Astrocyte (in vitro differentiated cells and primary cell): ENCODE results near the gene GYG1. TPM values are rescaled to one million over a fixed set of nuclear protein-coding genes. Genes with fewer than 3 reads are reported as not detected.

Source experiments
- DNase-seq: peaks from one replicate; pipeline ENCODE4 v3.0.0-alpha.2; 2010; ENCODE audit warnings: low read depth
- FAIRE-seq: peaks from 2 replicates; lab custom pipeline; 2011; peaks lifted over from hg19 to GRCh38; lab: Jason Lieb, UNC
- H2AFZ ChIP-seq: 2 replicates; pipeline ENCODE4 v1.6.0; 2012; ENCODE audit warnings: low read depth, low read length, inconsistent platforms
- H3K27ac ChIP-seq: 2 replicates; pipeline ENCODE4 v1.5.1; 2011; ENCODE audit warnings: low read depth, low read length, inconsistent platforms
- H3K27me3 ChIP-seq: 2 replicates; pipeline ENCODE4 v1.6.0; 2011; ENCODE audit warnings: low read length, inconsistent platforms; ENCODE audit not compliant: insufficient read depth
- H3K36me3 ChIP-seq: 2 replicates; pipeline ENCODE4 v1.5.1; 2011; ENCODE audit warnings: low read length, inconsistent platforms; ENCODE audit not compliant: insufficient read depth
- H3K4me1 ChIP-seq: 2 replicates; pipeline ENCODE4 v1.5.1; 2011; ENCODE audit warnings: low read length, inconsistent platforms; ENCODE audit not compliant: insufficient read depth
- H3K4me2 ChIP-seq: 2 replicates; pipeline ENCODE4 v1.6.0; 2012; ENCODE audit warnings: low read length, inconsistent platforms
- H3K4me3 ChIP-seq: 2 replicates; pipeline ENCODE4 v1.5.1; 2011; ENCODE audit warnings: low read depth, mild to moderate bottlenecking, low read length, inconsistent platforms; ENCODE audit not compliant: insufficient read depth
- H3K79me2 ChIP-seq: 2 replicates; pipeline ENCODE4 v1.6.0; 2012; ENCODE audit warnings: mild to moderate bottlenecking, low read length, inconsistent platforms; ENCODE audit not compliant: insufficient read depth
- H3K9ac ChIP-seq: 2 replicates; pipeline ENCODE4 v1.6.0; 2012; ENCODE audit warnings: mild to moderate bottlenecking, low read length, inconsistent platforms
- H3K9me3 ChIP-seq: 2 replicates; pipeline ENCODE4 v1.5.1; 2012; ENCODE audit warnings: low read depth, mild to moderate bottlenecking, low read length, inconsistent platforms; ENCODE audit not compliant: insufficient read depth
- H4K20me1 ChIP-seq: 2 replicates; pipeline ENCODE4 v1.6.0; 2012; ENCODE audit warnings: low read length, inconsistent platforms; ENCODE audit not compliant: insufficient read depth
- H3K27ac Mint-ChIP-seq: one replicate; pipeline ENCODE4 v1.8.0; 2021; ENCODE audit warnings: mild to moderate bottlenecking, mixed read lengths; ENCODE audit not compliant: unreplicated experiment
- H3K27me3 Mint-ChIP-seq: one replicate; pipeline ENCODE4 v1.8.0; 2021; ENCODE audit warnings: low read depth, mixed read lengths; ENCODE audit not compliant: unreplicated experiment
- H3K36me3 Mint-ChIP-seq: one replicate; pipeline ENCODE4 v1.8.0; 2021; ENCODE audit warnings: low read depth, mixed read lengths; ENCODE audit not compliant: unreplicated experiment
- H3K4me1 Mint-ChIP-seq: one replicate; pipeline ENCODE4 v1.8.0; 2021; ENCODE audit warnings: low read depth, mixed read lengths; ENCODE audit not compliant: unreplicated experiment
- H3K4me3 Mint-ChIP-seq: one replicate; pipeline ENCODE4 v1.8.0; 2021; ENCODE audit warnings: mild to moderate bottlenecking, moderate library complexity, mixed read lengths; ENCODE audit not compliant: unreplicated experiment
- H3K9me3 Mint-ChIP-seq: one replicate; pipeline ENCODE4 v1.8.0; 2021; ENCODE audit warnings: mild to moderate bottlenecking, mixed read lengths; ENCODE audit not compliant: unreplicated experiment
- EZH2 ChIP-seq: IDR thresholded peaks from 2 replicates; pipeline ENCODE4 v1.6.1; 2012; ENCODE audit warnings: mild to moderate bottlenecking, low read length, inconsistent platforms; ENCODE audit not compliant: insufficient read depth
- total RNA-seq: library from RNA; stranded (reverse); gene quantifications from 2 replicates; pipeline ENCODE4 v1.2.1, GENCODE V29; 2021
- TF ChIP-seq, protein P1 (sequence below): IDR thresholded peaks from 2 replicates; pipeline ENCODE4 v1.5.1; 2011; ENCODE audit warnings: low read depth, mild to moderate bottlenecking, inconsistent platforms, low read length, moderate library complexity; ENCODE audit not compliant: insufficient read depth

Gene GYG1
- total RNA-seq, 1 donor from 2014 or later: 41.9 TPM

DNA sequence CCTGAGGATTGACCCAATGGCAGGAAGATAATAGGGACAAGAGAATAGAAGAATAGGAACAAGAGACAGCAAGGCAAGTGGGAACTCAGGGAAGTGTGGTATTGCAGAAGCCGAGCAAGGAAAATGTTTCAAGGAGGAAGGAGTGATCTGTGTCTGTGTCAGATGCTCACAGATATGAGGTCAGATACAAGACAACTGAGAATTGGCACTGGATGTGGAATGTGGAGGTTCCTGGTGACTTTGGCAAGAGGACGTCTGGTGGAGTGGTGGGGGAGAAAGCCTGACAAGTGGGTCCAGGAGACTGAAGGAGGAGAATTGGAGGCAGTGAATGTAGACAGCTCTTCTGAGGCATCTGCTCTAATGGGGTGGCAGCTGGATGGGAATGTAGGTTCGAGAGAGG lies 24.1 kb downstream of the GYG1 start:
- no peaks in the 10 kb centered on the region for H4K20me1 ChIP-seq
- peak overlapping the region; percentile 30 for H3K27ac Mint-ChIP-seq
- H2AFZ ChIP-seq: no peak overlapping the region
- H3K4me1 Mint-ChIP-seq: peaks cover 34% of the 10 kb centered on the region
- no peaks in the 10 kb centered on the region for H3K27me3 Mint-ChIP-seq
- H3K4me3 Mint-ChIP-seq: no peak overlapping the region
- FAIRE-seq (peak; percentile 45), DNase-seq (no peak)
- no peaks in the 10 kb centered on the region for H3K27me3 ChIP-seq
- peaks cover 52% of the 10 kb centered on the region for H3K4me1 ChIP-seq
- peak overlapping the region; percentile 32 for H3K4me2 ChIP-seq
- H3K36me3 ChIP-seq: peaks cover 2% of the 10 kb centered on the region
- peaks cover 17% of the 10 kb centered on the region for H3K36me3 Mint-ChIP-seq
- H3K4me3 ChIP-seq: no peak overlapping the region
- peak overlapping the region; percentile 1 for H3K9ac ChIP-seq
- no peaks in the 10 kb centered on the region for H3K9me3 Mint-ChIP-seq
- no peaks in the 10 kb centered on the region for H3K79me2 ChIP-seq
- H3K27ac ChIP-seq: no peak overlapping the region
- H3K9me3 ChIP-seq: no peaks in the 10 kb centered on the region
- no peak for TF ChIP-seq EZH2
- TF ChIP-seq, protein P1, sequence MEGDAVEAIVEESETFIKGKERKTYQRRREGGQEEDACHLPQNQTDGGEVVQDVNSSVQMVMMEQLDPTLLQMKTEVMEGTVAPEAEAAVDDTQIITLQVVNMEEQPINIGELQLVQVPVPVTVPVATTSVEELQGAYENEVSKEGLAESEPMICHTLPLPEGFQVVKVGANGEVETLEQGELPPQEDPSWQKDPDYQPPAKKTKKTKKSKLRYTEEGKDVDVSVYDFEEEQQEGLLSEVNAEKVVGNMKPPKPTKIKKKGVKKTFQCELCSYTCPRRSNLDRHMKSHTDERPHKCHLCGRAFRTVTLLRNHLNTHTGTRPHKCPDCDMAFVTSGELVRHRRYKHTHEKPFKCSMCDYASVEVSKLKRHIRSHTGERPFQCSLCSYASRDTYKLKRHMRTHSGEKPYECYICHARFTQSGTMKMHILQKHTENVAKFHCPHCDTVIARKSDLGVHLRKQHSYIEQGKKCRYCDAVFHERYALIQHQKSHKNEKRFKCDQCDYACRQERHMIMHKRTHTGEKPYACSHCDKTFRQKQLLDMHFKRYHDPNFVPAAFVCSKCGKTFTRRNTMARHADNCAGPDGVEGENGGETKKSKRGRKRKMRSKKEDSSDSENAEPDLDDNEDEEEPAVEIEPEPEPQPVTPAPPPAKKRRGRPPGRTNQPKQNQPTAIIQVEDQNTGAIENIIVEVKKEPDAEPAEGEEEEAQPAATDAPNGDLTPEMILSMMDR: no peak

DNA sequence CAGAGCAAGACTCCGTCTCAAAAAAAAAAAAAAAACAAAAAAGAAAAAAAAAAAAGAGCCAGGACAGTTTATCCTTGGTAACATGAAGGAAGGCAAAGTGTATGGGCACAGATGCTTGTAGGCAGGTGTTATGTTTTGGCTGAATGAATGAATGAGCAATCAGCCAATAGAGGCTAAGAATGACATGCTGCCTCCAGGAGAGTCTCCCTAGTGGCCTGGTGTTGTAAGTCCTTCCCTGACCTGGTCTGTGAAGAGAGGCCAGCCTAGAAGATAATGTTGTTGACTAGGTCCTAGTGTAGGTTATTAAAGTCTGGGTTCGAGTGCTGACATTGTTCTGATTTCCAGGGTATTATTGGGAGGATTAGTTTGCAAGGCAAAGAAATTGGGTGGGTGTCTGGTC lies 24.9 kb downstream of the GYG1 start:
- Histone ChIP-seq H4K20me1 (no peaks in the 10 kb centered on the region), H3K27me3 (no peaks in the 10 kb centered on the region), H3K9ac (peak overlapping the region; percentile 61), H3K36me3 (no peaks in the 10 kb centered on the region), H3K4me2 (peak overlapping the region; percentile 68), H3K27ac (peak overlapping the region; percentile 85), H3K79me2 (no peaks in the 10 kb centered on the region), H2AFZ (no peak overlapping the region), H3K4me3 (no peak overlapping the region), H3K9me3 (no peaks in the 10 kb centered on the region), H3K4me1 (peaks cover 56% of the 10 kb centered on the region)
- H3K9me3 Mint-ChIP-seq: no peaks in the 10 kb centered on the region
- no peak for DNase-seq
- H3K4me1 Mint-ChIP-seq: peaks cover 35% of the 10 kb centered on the region
- H3K36me3 Mint-ChIP-seq: peaks cover 13% of the 10 kb centered on the region
- TF ChIP-seq, protein P1: no peak
- TF ChIP-seq EZH2: no peak
- H3K4me3 Mint-ChIP-seq: no peak overlapping the region
- H3K27ac Mint-ChIP-seq: peak overlapping the region; percentile 50
- H3K27me3 Mint-ChIP-seq: no peaks in the 10 kb centered on the region
- no peak for FAIRE-seq

DNA sequence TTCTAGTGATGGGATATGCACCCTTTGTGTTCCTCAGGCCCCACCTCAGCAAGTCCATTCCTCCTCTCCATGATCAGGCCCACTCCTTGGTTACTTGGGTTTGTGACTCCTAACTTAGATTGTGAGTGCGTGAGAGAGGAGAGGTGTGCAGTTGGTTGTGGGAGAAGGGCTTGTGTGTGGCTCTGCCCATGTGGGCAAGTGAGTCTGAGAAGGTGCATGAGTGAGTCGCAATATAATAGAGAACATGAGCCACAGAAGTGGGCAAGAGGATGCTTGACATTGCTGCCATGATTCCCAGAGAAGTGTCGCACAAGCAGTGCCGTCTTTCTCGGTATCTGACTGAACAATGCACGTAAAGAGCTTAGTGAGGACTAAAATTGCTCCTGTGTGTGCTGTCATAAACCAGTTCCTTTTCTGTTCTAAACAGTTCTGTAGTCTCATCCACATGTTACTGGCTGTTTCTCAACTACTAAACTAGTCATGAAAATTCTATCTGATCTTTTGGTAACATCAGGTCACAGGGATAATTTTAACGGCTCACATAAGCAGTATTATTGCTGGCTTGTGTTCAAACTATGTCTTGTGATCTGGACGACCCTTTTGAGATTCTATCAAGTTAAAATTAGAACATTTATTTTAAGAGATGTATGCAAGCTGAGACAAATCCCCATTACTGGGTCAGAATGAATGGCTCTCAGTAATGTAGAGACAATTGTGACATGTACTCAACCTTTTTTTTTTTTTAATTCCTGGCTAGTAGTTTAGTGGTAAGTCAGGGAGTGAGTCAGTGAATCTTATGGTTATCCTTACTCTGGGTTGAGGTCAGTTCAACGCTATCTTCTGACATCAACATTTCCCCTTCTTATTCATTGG lies 25.6 kb downstream of the GYG1 start:
- Histone ChIP-seq H3K4me3 (peak overlapping the region; percentile 15), H3K9me3 (no peaks in the 10 kb centered on the region), H3K9ac (peak overlapping the region; percentile 61), H3K79me2 (no peaks in the 10 kb centered on the region), H3K36me3 (no peaks in the 10 kb centered on the region), H3K27ac (peak overlapping the region; percentile 85), H3K27me3 (no peaks in the 10 kb centered on the region), H3K4me1 (peaks cover 56% of the 10 kb centered on the region), H3K4me2 (peak overlapping the region; percentile 68), H2AFZ (no peak overlapping the region), H4K20me1 (no peaks in the 10 kb centered on the region)
- Mint-ChIP-seq H3K4me3 (no peak overlapping the region), H3K36me3 (peaks cover 10% of the 10 kb centered on the region), H3K9me3 (no peaks in the 10 kb centered on the region), H3K27ac (peak overlapping the region; percentile 67), H3K4me1 (peaks cover 35% of the 10 kb centered on the region), H3K27me3 (no peaks in the 10 kb centered on the region)
- FAIRE-seq (peak; percentile 47), DNase-seq (peak; percentile 97)
- TF ChIP-seq EZH2: no peak
- TF ChIP-seq, protein P1: no peak
